Stomach (tissue), 9 donors: Measurements from ENCODE around the gene ERC1. TPM values are rescaled to one million over a fixed set of nuclear protein-coding genes. Genes with fewer than 3 reads are reported as not detected.

Experiments
- DNase-seq, 2 donors: peaks; one replicate each; pipeline versions ENCODE4 v3.0.0 to v3.0.0-alpha.2; 2013 to 2019
- H3K27ac ChIP-seq, 5 donors: fragments of 200-600 bp in 4 of 5; sonication (generic) in 4 of 5; one replicate each; pipeline ENCODE4 v1.5.1; 2013 to 2019; ENCODE audit warnings: mild to moderate bottlenecking in 1 of 5, moderate library complexity in 1 of 5
- H3K27me3 ChIP-seq, 3 donors: fragments of 200-600 bp; sonication (generic); one replicate each; pipeline ENCODE4 v1.5.1; 2017 to 2019; ENCODE audit warnings: mixed run types in 1 of 3
- H3K36me3 ChIP-seq, 4 donors: fragments of 200-600 bp; sonication (generic); 1 replicate in 3 of 4; 2 replicates in 1 of 4; pipeline ENCODE4 v1.5.1; 2016 to 2019
- H3K4me1 ChIP-seq, 4 donors: fragments of 200-600 bp; sonication (generic); one replicate each; pipeline ENCODE4 v1.5.1; 2016 to 2019
- H3K4me3 ChIP-seq, 4 donors: fragments of 200-600 bp; sonication (generic) in 3 of 4; one replicate each; pipeline ENCODE4 v1.5.1; 2016 to 2019; ENCODE audit warnings: mild to moderate bottlenecking in 1 of 4
- H3K9me3 ChIP-seq, 4 donors: fragments of 200-600 bp; sonication (generic); one replicate each; pipeline ENCODE4 v1.5.1; 2016 to 2019
- EP300 ChIP-seq: sonication (generic); formaldehyde crosslinking; IDR thresholded peaks from one replicate; pipeline ENCODE4 v1.6.1; 2017; ENCODE audit warnings: antibody characterized with exemption
- POLR2A ChIP-seq, 4 donors: fragments of 450-650 bp; IDR thresholded peaks; one replicate each; pipeline ENCODE4 v1.6.1; 2016; ENCODE audit warnings: antibody characterized with exemption in 4 of 4, control low read depth in 2 of 4, mild to moderate bottlenecking in 1 of 4, moderate library complexity in 1 of 4
- POLR2AphosphoS5 ChIP-seq, 3 donors: sonication (generic); formaldehyde crosslinking; IDR thresholded peaks; one replicate each; pipeline ENCODE4 v1.6.1; 2016; ENCODE audit warnings: antibody characterized with exemption in 3 of 3
- WGBS, 5 donors: extraction: QIAGEN DNeasy Blood & Tissue Kit in 3 of 5; methylation state at CpG; one replicate each; pipeline versions ENCODE4 v1.1.5 to v1.1.7; 2013 to 2018; 5-methylcytosine and 5-hydroxymethylcytosine counted together
- intact Hi-C: fragments of 100-400 bp; cut with DNase I; formaldehyde crosslinking; loops from one replicate; pipeline ENCODE4 v1.15.1; 2023; ENCODE audit warnings: low total_unique reads
- polyA plus RNA-seq, 3 donors: library from polyadenylated mRNA; stranded (reverse); fragments of 200-250 nt; gene quantifications; one replicate each; pipeline ENCODE4 v1.2.3, GENCODE V29; 2013
- total RNA-seq, 5 donors: library from RNA; depleted of rRNA; stranded (reverse); fragments of >200 nt; gene quantifications; one replicate each; pipeline versions ENCODE4 v1.1.0 to v1.2.3, GENCODE V29; 2014 to 2016
- TF ChIP-seq, protein P1 (sequence below), 7 experiments: fragments of 450-650 bp in 4 of 7; fragments of 200-600 bp in 3 of 7; sonication (generic) in 3 of 7; IDR thresholded peaks; one replicate each; pipeline ENCODE4 v1.5.1; 2016 to 2019; ENCODE audit warnings: antibody characterized with exemption in 7 of 7, control low read depth in 2 of 7, mild to moderate bottlenecking in 1 of 7
- donor health status: healthy with polysubstance abuse.
- donor health status: Bipolar disorder and iron deficiency.
- donor health status: healthy.

Gene ERC1
- total and polyA plus RNA-seq, 8 donors = 3.8 to 69.4 (median 51.6) TPM

- no peaks in the 10 kb centered on the region for H3K27me3 ChIP-seq
- WGBS, 5 donors = 73 to 87% (median 84%) methylated on average over 5 of the region's 5 CpGs
- peaks cover 0 to 26% (median 17%) of the 10 kb centered on the region in 4 donors for H3K4me1 ChIP-seq
- TF ChIP-seq EP300 = no peak
- TF ChIP-seq, protein P1, sequence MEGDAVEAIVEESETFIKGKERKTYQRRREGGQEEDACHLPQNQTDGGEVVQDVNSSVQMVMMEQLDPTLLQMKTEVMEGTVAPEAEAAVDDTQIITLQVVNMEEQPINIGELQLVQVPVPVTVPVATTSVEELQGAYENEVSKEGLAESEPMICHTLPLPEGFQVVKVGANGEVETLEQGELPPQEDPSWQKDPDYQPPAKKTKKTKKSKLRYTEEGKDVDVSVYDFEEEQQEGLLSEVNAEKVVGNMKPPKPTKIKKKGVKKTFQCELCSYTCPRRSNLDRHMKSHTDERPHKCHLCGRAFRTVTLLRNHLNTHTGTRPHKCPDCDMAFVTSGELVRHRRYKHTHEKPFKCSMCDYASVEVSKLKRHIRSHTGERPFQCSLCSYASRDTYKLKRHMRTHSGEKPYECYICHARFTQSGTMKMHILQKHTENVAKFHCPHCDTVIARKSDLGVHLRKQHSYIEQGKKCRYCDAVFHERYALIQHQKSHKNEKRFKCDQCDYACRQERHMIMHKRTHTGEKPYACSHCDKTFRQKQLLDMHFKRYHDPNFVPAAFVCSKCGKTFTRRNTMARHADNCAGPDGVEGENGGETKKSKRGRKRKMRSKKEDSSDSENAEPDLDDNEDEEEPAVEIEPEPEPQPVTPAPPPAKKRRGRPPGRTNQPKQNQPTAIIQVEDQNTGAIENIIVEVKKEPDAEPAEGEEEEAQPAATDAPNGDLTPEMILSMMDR (IDR thresholded peaks at IDR 0.05) = no peak
- TF ChIP-seq POLR2A (IDR thresholded peaks at IDR 0.05) = no peak
- no peak for TF ChIP-seq POLR2AphosphoS5 (IDR thresholded peaks at IDR 0.05)
- H3K36me3 ChIP-seq = no peaks in the 10 kb centered on the region
- DNase-seq = peak in 1 of 2 donors; percentile 75
- intact Hi-C loops = no loop called here
- H3K27ac ChIP-seq = peak overlapping the region in 2 of 5 donors; percentile 48 to 64
- H3K9me3 ChIP-seq = no peaks in the 10 kb centered on the region
- H3K4me3 ChIP-seq = no peak overlapping the region
Measured at GRCh38 chr12:1282670-1283315, 291.8 kb downstream of the ERC1 start.

- Histone ChIP-seq H3K27me3 (no peaks in the 10 kb centered on the region), H3K27ac (peak overlapping the region in 1 of 5 donors; percentile 64), H3K36me3 (no peaks in the 10 kb centered on the region), H3K9me3 (no peaks in the 10 kb centered on the region), H3K4me1 (peaks cover 0 to 26% (median 17%) of the 10 kb centered on the region in 4 donors), H3K4me3 (no peak overlapping the region)
- intact Hi-C loops = no loop called here
- DNase-seq = peak in 1 of 2 donors; percentile 20
- 59 to 90% (median 84%) methylated on average over 2 of the region's 2 CpGs for WGBS, 5 donors
- no peak for TF ChIP-seq EP300
- TF ChIP-seq, protein P1 (IDR thresholded peaks at IDR 0.05) = no peak
Measured at GRCh38 chr12:1283316-1283715, 292.3 kb downstream of the ERC1 start.

- H3K4me3 ChIP-seq = no peak overlapping the region
- intact Hi-C loops = no loop called here
- H3K36me3 ChIP-seq = no peaks in the 10 kb centered on the region
- no peaks in the 10 kb centered on the region for H3K27me3 ChIP-seq
- H3K9me3 ChIP-seq = no peaks in the 10 kb centered on the region
- TF ChIP-seq POLR2AphosphoS5 (IDR thresholded peaks at IDR 0.05) = no peak
- H3K4me1 ChIP-seq = peaks cover 0 to 30% (median 18%) of the 10 kb centered on the region in 4 donors
- WGBS, 5 donors = 90 to 96% (median 94%) methylated on average over 4 of the region's 4 CpGs
- DNase-seq = no peak
- no peak overlapping the region for H3K27ac ChIP-seq
Measured at GRCh38 chr12:1284611-1285010, 293.6 kb downstream of the ERC1 start.

GRCh38 chr12:1287446-1287975, 296.5 kb downstream of the ERC1 start:
- intact Hi-C loops = no loop called here
- TF ChIP-seq, protein P1 (IDR thresholded peaks at IDR 0.05) = no peak
- TF ChIP-seq POLR2A (IDR thresholded peaks at IDR 0.05) (no peak), POLR2AphosphoS5 (IDR thresholded peaks at IDR 0.05) (no peak), EP300 (no peak)

GRCh38 chr12:1288333-1288732, 297.3 kb downstream of the ERC1 start:
- TF ChIP-seq, protein P1 (IDR thresholded peaks at IDR 0.05) = no peak
- TF ChIP-seq POLR2AphosphoS5 (IDR thresholded peaks at IDR 0.05) (no peak), EP300 (no peak), POLR2A (IDR thresholded peaks at IDR 0.05) (no peak)
- no peak for DNase-seq
- Histone ChIP-seq H3K36me3 (peaks cover 0 to 22% (median 8%) of the 10 kb centered on the region in 4 donors), H3K27me3 (no peaks in the 10 kb centered on the region), H3K4me3 (no peak overlapping the region), H3K4me1 (peaks cover 0 to 17% (median 3%) of the 10 kb centered on the region in 4 donors), H3K9me3 (no peaks in the 10 kb centered on the region), H3K27ac (no peak overlapping the region)
- intact Hi-C loops = no loop called here
- 87 to 92% (median 87%) methylated on average over 7 of the region's 7 CpGs for WGBS, 5 donors

More at GRCh38 chr12:1287446-1287975, 296.5 kb downstream of the ERC1 start:
- no peaks in the 10 kb centered on the region for H3K9me3 ChIP-seq
- 88 to 99% (median 91%) methylated on average over 3 of the region's 3 CpGs for whole genome bisulfite sequencing, 5 donors
- H3K4me1 ChIP-seq = peaks cover 0 to 23% (median 7%) of the 10 kb centered on the region in 4 donors
- no peak for DNase-seq
- no peak overlapping the region for H3K27ac ChIP-seq
- no peak overlapping the region for H3K4me3 ChIP-seq
- peaks cover 0 to 22% (median 8%) of the 10 kb centered on the region in 4 donors for H3K36me3 ChIP-seq
- no peaks in the 10 kb centered on the region for H3K27me3 ChIP-seq
